HepG2 (cell line): ENCODE measurements around the gene RELB. TPM values are rescaled to one million over a fixed set of nuclear protein-coding genes. Genes with fewer than 3 reads are reported as not detected.

ENCODE experiments used
- ARHGAP35 ChIP-seq: sonication (generic); formaldehyde crosslinking; IDR thresholded peaks from 2 replicates; pipeline ENCODE4 v1.9.0; 2022; ENCODE audit warnings: mild to moderate bottlenecking, inconsistent platforms, moderate library complexity, missing genetic modification reagents, borderline replicate concordance
- ASH2L ChIP-seq: fragments of 300-600, 200-600 bp; sonication (generic); IDR thresholded peaks from 2 replicates; pipeline ENCODE4 v1.7.0; 2017; ENCODE audit warnings: low read depth, mild to moderate bottlenecking, moderate library complexity, mixed read lengths, low read length; ENCODE audit not compliant: insufficient read length
- BCL6 ChIP-seq: IDR thresholded peaks from 2 replicates; pipeline ENCODE4 v1.6.1; 2016; ENCODE audit warnings: missing genetic modification reagents, missing compliant biosample characterization
- E2F1 ChIP-seq: sonication (generic); formaldehyde crosslinking; IDR thresholded peaks from 2 replicates; pipeline ENCODE4 v1.5.0; 2020; ENCODE audit warnings: missing genetic modification reagents
- GTF3A ChIP-seq: sonication (generic); formaldehyde crosslinking; conservative IDR thresholded peaks from 2 replicates; pipeline ENCODE4 v1.4.0; 2020; ENCODE audit warnings: mild to moderate bottlenecking, missing genetic modification reagents
- GZF1 ChIP-seq: sonication (generic); formaldehyde crosslinking; IDR thresholded peaks from 2 replicates; pipeline ENCODE4 v1.5.1; 2020; ENCODE audit warnings: mild to moderate bottlenecking, missing genetic modification reagents
- NR0B2 ChIP-seq: sonication (generic); formaldehyde crosslinking; IDR thresholded peaks from 2 replicates; pipeline ENCODE4 v1.4.0; 2020; ENCODE audit warnings: mild to moderate bottlenecking, missing genetic modification reagents
- REXO4 ChIP-seq: sonication (generic); formaldehyde crosslinking; IDR thresholded peaks from 2 replicates; pipeline ENCODE4 v1.8.0; 2022; ENCODE audit warnings: missing genetic modification reagents, mild to moderate bottlenecking, borderline replicate concordance
- RFX5 ChIP-seq: IDR thresholded peaks from 2 replicates; pipeline ENCODE4 v1.6.1; 2011; ENCODE audit warnings: low read depth, low read length, improper control_type of control experiment
- SAFB2 ChIP-seq: sonication (generic); formaldehyde crosslinking; IDR thresholded peaks from 2 replicates; pipeline ENCODE4 v1.5.1; 2020; ENCODE audit warnings: missing genetic modification reagents, low read depth, mild to moderate bottlenecking, borderline replicate concordance
- SRF ChIP-seq: IDR thresholded peaks from 2 replicates; pipeline ENCODE4 v1.6.1; 2011; ENCODE audit warnings: mild to moderate bottlenecking, low read depth, low read length, moderate library complexity
- TEAD2 ChIP-seq: sonication (generic); formaldehyde crosslinking; IDR thresholded peaks from 2 replicates; pipeline ENCODE4 v1.9.0; 2021; ENCODE audit warnings: missing genetic modification reagents
- TP53 ChIP-seq: sonication (generic); formaldehyde crosslinking; conservative IDR thresholded peaks from 2 replicates; pipeline ENCODE4 v1.4.0; 2020; ENCODE audit warnings: missing genetic modification reagents
- ZNF260 ChIP-seq: sonication (generic); formaldehyde crosslinking; IDR thresholded peaks from 2 replicates; pipeline ENCODE4 v1.4.0; 2020; ENCODE audit warnings: missing genetic modification reagents, low read depth, mild to moderate bottlenecking, borderline replicate concordance
- ZNF543 ChIP-seq: sonication (generic); formaldehyde crosslinking; IDR thresholded peaks from 2 replicates; pipeline ENCODE4 v1.4.0; 2020; ENCODE audit warnings: mild to moderate bottlenecking, missing genetic modification reagents
- ZNF589 ChIP-seq: sonication (generic); formaldehyde crosslinking; conservative IDR thresholded peaks from 2 replicates; pipeline ENCODE4 v1.8.0; 2022; ENCODE audit warnings: mild to moderate bottlenecking, moderate library complexity, missing genetic modification reagents
- ZNF674 ChIP-seq: sonication (generic); formaldehyde crosslinking; IDR thresholded peaks from 2 replicates; pipeline ENCODE4 v1.5.0; 2020; ENCODE audit warnings: low read depth, mild to moderate bottlenecking, missing genetic modification reagents
- ZNF687 ChIP-seq: sonication (generic); formaldehyde crosslinking; IDR thresholded peaks from 2 replicates; pipeline ENCODE4 v1.5.1; 2020; ENCODE audit warnings: mild to moderate bottlenecking, missing genetic modification reagents, moderate library complexity
- ZSCAN21 ChIP-seq: sonication (generic); formaldehyde crosslinking; IDR thresholded peaks from 2 replicates; pipeline ENCODE4 v1.8.0; 2022; ENCODE audit warnings: mild to moderate bottlenecking, missing genetic modification reagents, moderate library complexity, borderline replicate concordance
- polyA plus RNA-seq, 8 experiments: library from polyadenylated mRNA; depleted of rRNA in 3 of 8; stranded (reverse) in 7 of 8; unstranded in 1 of 8; fragments of >200 nt; fragmentation: Illumina TruSeq in 4 of 8; extraction: Trizol in 4 of 8; gene quantifications; 2 replicates each; pipeline versions ENCODE4 v1.2.1 to v1.2.3, GENCODE V29; 2011 to 2016; ENCODE audit warnings: low read depth in 4 of 8, missing spikeins in 1 of 8, mixed read lengths in 1 of 8; ENCODE audit not compliant: insufficient read depth in 1 of 8
- total RNA-seq, 5 experiments: library from RNA; depleted of rRNA; stranded (reverse); fragments of >200 nt; fragmentation: Illumina TruSeq; extraction: Trizol; gene quantifications; 2 replicates each; pipeline ENCODE4 v1.2.3, GENCODE V29; 2016; ENCODE audit warnings: low read depth in 1 of 5

The RELB gene
- total and polyA plus RNA-seq, 2 of the 13 experiments (the other 11 are each of a cell fraction or from before 2014, with no cell fraction given): 1.9 to 3.5 TPM

GRCh38 chr19:45038931-45039893, 37.9 kb downstream of the RELB start, which contains the start of gene CLASRP (continued):
- no peak for TF ChIP-seq REXO4 (CRISPR knock-in tag)
- TF ChIP-seq BCL6: peak; percentile 22; the same call in 1 of the 2 replicates
- no peak; the same call in 1 of the 2 replicates for TF ChIP-seq ZNF543 (CRISPR knock-in tag)
- TF ChIP-seq SAFB2: 0 out of 2 replicates have a peak, but pooled peaks have one; percentile 54
- TF ChIP-seq GTF3A: no peak
- TF ChIP-seq ASH2L: peak; percentile 90
- no peak for TF ChIP-seq ZNF674
- TF ChIP-seq ZSCAN21 (CRISPR knock-in tag): no peak
- no peak for TF ChIP-seq RFX5
- TF ChIP-seq ZNF260 (CRISPR knock-in tag): no peak
- no peak for TF ChIP-seq ARHGAP35 (CRISPR knock-in tag)
- TF ChIP-seq TEAD2 (CRISPR knock-in tag): peak; percentile 65; the same call in 1 of the 2 replicates
- peak; percentile 76; the same call in 1 of the 2 replicates for TF ChIP-seq TP53 (CRISPR knock-in tag)
- TF ChIP-seq SRF: no peak
- TF ChIP-seq ZNF589: no peak
- TF ChIP-seq ZNF687 (CRISPR knock-in tag): peak; percentile 84
- peak; percentile 76 for TF ChIP-seq E2F1 (CRISPR knock-in tag)
- TF ChIP-seq GZF1: no peak
- peak; percentile 77; the same call in 1 of the 2 replicates for TF ChIP-seq NR0B2 (CRISPR knock-in tag)
